ENCODE results near the gene RHOH.
A peak's percentile ranks its signal among the peaks of the same experiment; 100 is the strongest.
"Not testable (repeated sequence)": the region's sequence is repeated elsewhere in the genome, so short reads cannot be mapped to it uniquely, and the experiment has no call there.

RHOH gene, protein sequence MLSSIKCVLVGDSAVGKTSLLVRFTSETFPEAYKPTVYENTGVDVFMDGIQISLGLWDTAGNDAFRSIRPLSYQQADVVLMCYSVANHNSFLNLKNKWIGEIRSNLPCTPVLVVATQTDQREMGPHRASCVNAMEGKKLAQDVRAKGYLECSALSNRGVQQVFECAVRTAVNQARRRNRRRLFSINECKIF

DNA sequence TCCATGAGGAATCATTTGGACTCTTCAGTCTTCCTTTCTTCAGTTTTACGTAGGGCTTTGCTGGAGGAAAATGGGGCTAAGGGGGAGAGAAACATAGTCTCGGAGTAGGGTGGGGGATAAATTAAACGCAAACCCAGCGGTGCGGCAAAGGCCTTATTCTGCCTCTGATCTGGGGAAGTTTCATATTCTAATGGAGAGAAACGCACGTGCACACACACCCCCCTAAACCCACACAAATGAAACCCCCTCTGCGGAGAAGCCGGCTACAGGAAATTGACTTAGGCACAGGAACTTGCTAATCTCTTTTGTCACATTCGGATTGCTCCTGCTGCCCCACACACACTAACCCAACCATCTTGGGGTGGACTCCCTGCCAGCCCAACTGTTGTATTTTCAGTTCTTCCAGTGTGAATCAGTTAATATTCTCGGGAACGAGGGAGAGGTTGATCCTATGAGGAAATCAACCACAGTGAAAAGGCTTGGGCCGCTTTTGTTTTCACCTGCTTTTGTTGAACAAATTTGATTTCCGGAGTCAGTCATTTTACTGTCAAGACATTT is at the start of gene RHOH:
RHOH (plus strand) TSS at position 308 of the 558 bp plus-strand sequence. CDS start 46,356 bp downstream, outside the sequence.
- DNase-seq, result peak; percentile 77 to 80

DNA sequence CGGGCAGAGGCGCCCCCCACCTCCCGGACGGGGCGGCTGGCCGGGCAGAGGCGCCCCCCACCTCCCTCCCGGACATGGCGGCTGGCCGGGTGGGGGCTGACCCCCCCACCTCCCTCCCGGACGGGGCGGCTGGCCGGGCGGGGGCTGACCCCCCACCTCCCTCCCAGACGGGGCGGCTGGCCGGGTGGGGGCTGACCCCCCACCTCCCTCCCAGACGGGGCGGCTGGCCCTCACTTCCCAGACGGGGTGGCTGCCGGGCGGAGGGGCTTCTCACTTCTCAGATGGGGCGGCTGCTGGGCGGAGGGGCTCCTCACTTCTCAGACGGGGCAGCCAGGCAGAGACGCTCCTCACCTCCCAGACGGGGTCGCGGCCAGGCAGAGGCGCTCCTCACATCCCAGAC is 49.3 kb upstream of the RHOH start:
- DNase-seq, result not testable (repeated sequence)

DNA sequence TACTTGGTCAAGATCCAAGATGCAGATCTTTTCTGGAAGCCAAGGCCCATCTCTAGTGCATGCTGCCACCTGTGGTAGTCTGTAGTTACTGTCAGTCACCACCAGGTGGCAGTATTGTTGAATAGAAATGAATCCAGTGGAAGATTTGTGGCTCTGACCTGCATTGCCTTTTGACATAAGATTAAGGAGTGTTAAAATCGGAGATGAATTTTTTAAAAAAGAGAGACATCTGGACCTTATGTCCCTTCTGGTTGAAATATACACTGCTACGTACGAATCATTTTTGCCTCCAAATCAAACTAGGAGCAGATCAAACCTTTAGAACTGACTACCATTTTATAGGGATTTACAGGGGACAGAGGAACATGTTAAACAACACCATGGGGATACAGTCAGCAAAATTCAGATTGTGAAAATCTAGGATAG is 46.9 kb upstream of the RHOH start:
- DNase-seq, result peak; percentile 68 to 80

DNA sequence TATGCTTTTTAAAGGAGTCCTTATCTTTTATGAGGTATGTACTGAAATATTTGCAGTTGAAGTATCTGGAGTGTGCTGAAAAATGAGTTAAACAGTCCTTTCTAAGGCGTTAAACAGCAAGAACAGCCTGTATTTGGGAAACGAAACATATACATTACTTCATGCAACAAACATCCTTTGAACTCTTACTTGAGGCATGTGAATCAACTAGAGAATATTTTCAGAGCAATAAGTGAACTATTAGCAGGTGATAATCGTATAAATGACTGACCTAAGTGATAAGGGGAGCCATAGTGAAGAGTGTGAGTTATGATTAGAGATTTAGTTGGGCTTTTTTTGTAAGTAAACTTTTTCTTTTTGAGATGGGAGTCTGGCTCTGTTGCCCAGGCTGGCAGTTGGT is 45.9 kb upstream of the RHOH start:
- no peak for DNase-seq

DNA sequence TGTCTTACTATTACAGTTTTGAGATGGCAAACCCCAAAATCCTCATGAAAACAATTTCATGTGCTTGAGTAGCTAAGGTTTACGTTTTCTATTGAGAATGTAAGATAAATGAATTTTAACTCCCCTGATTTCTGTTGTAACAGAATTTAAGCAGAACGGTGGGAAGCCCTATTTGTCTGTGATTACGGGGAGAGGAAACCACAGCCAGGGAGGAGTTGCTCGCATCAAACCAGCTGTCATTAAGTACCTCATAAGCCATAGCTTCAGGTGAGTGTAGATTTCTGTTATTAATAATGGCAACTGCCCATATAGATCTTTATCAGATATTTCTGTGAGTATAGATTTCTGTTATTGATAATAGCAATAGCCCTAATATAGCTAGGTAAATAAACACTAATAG is 44.2 kb upstream of the RHOH start:
- peak; percentile 20 to 37 for DNase-seq

DNA sequence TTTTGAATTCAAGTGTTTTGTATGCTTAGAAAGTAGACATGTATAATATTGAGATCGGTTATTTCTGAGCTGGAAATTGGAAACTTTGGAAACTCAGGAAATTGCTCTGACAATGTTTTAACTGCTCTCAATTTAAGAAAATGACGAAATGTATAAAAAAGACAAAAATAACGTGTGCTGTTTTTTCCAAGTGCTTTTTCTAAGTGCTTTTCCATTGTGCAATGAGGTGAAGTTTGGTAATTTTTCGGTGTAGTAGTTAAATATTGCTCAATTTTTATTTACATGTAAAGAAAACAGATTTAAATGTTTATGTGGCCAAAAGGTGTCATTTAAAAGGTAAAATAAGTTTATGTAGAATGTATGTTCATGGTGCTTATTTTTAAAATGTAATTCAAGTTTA is 39.4 kb upstream of the RHOH start:
- DNase-seq, result no peak

DNA sequence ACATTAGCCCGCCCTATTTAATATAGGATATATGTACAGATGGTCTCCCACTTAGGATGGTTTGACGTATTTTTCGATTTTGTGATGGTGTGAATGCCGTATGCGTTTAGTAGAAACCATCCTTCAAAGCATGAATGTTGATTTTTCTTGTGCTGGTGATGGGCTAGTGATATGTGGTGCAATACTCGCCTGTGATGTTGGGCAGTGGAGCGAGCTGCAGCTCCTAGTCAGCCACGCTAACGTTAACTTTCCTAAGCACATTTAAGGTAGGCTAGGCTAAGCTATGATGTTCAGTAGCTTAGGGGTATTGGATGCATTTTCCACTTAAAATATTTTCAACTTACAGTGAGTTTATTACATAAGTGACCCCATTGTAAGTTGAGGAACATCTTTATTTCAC is 36.6 kb upstream of the RHOH start:
- DNase-seq, result no peak

DNA sequence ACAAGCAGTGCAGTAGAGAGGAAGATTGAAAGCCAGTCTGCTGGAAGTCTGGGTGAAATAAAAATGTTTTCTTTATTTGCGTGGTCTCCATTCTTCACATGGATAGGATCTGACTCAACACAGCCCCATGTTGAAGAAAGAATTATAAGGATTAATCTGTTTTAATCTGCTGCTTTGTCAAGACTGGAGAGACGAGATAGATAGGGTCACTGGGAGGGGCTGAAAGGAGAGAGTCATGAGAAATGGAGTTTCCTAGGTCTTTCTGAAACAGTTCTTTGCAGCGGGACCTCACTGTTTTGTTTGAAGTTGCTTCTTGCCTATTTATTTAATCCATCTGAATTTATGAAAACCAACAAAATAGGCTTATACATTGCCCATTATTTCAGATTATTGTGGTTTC is 32.4 kb upstream of the RHOH start:
- no peak for DNase-seq

DNA sequence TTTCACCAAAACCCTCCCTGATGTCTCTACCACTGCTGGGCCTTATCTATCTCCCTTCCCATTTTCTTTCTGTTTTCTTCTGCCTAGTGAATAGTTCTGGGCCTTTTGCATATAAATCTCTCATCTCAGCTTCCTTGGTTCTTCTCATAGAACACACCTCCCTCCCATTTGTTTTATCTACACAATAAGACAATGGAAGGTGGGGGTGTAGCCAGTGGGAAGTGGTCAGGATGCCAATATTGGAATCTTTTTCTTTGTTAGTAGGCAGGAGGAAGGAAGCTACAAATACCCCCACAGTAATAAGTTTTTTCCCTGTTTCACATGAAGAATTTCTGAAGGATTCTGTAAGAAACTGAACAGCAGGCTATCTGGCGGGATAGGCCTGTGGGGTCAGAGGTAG is 30.9 kb upstream of the RHOH start:
- no peak for DNase-seq

DNA sequence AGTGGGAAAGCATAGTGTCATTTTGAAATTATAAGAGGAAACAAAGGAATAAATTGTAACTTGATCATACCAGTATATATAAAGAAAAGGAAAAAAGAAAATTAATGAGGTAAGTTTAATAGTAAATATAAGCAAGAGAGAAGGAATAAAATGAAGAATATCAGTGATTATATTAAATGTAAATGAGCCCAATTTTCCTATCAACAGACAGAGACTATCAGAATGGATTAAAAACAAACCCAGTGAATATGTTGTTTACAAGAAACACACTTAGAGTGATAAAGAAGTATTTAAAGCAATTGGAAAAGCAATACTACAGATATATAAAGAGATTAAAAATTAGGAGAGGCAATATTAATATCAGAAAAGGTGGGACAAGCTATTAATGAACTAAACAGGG is 28.8 kb upstream of the RHOH start:
- DNase-seq, result no peak

DNA sequence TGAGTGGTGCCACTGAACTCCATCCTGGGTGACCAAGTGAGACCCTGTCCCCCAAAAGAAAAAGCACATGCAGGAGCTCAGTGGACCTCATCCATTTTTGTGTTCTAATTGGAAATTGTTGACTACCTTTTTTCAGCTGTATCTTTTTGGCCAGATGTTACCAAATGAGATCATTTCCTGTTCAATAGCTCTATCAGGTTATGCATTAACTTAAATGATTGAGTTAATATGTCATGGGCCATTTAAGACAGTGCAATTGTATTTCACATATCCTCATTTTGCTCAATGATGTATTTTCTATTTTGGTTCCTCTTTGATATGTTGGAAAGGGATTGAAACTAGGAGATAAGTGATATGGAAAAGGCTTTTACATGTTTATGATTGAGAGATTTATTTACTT is 26.2 kb upstream of the RHOH start:
- DNase-seq, result no peak

DNA sequence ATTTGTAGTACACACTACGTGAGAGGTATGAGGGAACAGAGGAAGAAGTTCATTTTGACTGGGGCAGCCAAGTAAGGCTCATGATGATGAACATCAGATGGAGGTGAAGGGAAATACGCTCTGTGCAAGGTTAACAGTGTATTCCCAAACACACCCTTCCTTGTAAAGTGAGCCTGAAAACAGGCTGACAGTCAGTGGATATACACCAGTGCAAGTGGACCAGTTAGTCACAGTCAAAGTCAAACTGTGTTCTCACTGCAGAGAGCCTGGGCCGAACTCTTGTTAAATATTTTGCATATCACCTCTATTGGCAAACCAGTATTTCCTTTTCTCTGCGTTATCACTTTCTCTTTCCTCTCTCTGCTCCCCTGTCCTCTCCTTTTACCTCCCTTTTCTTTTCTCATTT is 23.4 kb upstream of the RHOH start:
- DNase-seq, result no peak

DNA sequence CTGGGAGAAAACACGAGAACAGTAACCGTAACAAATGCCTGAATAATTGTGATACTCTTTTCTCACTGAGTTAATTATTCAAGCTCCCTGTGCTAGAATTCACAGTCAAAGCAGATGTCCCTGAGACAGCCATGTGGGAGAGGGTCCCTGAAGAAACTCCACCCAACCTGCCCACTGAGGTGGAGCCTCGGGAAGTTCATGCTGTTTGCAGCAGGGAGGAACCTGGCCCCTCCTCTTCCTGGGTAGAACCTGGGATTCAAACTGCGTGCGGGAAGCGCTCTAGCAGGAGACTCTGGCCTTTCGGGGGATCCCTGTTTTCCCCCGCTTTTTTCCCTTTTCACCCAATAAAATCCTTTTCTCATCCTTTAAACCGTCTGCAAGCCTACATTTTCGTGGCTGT is 20.2 kb upstream of the RHOH start:
- DNase-seq, result no peak

DNA sequence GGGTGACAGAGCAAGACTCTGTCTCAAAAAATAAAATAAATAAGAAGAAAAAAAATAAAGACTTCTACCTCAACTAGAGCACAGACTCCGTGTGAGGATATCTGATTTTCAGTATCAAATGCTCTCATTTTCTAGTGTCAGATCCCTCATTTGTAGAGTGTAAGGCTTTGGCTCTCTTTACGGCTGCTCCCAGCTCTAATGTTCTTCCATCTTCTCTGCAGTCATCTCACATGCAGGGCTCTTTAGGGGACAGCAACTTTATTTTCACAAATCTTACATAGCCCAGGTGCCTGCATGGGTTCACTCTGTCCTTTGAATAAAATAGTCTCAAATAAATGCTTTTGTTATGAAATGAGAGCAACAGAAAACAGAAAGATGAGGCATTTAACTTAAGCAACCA is 19.2 kb upstream of the RHOH start:
- DNase-seq, result no peak

DNA sequence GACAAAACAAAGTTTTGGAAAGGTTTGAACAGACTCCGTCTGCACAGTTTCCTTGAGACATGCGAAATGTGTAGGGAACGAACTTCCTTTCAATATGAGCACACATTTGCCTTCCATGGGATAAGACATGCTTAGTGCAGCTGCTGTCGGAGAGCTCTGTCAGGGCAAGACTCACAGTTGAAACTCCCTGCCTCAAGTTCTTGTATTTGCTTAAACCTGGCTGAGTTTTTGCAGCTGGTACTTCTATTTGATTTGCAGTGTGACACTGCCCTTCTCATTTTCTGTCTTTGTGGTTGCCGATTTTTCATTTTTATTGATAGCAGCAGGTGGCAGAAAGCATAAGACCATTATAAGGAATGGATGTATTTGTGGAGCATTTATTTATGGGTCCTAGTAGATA is 18.2 kb upstream of the RHOH start:
- no peak for DNase-seq

DNA sequence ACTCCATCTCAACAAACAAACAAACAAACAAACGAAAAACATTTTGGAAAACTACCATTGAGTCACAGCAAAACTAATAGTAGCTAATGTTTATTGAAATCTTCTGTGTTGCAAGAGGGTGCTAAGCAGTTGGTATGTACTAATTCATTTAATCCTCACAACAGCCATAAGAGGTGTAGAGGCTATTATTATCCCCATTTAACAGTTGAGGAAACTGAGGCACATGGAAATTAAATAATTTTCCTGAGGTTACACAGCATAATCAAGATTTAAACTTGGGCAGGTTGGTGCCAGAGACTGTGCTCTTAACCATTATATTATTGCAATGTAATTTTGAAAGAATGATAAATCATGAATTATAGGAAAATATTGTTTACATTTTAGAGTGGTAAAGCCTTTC is 17.5 kb upstream of the RHOH start:
- no peak for DNase-seq

DNA sequence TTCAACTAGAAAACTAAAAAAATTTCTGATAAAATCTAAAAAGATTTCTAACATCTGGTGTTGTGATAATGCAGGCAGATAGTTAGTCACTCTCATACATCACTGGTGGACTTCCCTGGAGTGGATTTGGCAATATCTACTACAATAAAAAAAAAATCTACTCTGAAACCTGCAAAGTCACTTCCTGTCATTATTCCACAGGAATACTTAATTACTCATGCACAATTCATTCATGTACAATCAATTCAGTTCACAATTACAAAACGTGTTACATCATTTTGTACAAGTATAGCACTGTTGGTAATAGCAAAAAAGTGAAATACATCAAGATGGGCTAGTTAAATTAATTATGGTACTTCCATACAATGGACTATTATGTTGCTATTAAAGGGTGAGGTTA is 16.5 kb upstream of the RHOH start:
- DNase-seq, result no peak

DNA sequence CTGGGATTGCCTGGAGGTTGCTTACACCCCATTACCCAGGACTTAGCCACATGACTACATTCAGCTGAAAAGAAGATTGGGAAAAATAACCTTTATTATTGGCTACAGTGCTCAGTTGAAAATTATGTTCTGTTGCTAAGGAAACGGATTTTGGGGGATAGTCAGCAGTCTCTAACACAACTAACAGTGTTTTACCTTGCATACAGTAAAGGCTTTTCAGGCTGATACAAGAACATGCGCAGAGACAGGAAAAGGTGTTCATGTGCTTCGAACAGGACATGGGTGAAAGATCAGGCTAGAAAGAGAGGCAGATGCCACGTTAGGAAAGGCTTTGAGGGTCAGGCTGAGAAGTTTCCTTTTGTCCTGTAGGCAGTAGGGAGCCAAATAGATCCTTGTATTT is 14.8 kb upstream of the RHOH start:
- DNase-seq, result no peak

DNA sequence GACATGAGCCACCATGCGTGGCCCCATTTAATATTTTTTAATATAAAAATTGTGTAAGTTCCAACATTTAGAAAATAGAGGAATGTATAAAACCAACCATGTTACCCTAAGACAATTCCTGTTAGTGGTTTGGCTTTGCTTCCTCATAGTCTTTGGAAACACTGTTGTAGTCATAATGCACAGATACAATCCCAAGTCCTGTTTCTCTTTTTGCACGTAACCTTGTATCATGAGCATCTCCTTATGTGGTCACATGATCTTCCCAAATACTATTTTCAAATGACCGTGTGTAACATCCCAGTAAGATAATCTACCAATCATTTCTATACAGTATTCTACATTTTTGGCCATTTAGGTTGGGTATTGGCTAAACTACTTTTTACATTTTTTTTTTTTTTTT is 13.9 kb upstream of the RHOH start:
- no peak for DNase-seq

DNA sequence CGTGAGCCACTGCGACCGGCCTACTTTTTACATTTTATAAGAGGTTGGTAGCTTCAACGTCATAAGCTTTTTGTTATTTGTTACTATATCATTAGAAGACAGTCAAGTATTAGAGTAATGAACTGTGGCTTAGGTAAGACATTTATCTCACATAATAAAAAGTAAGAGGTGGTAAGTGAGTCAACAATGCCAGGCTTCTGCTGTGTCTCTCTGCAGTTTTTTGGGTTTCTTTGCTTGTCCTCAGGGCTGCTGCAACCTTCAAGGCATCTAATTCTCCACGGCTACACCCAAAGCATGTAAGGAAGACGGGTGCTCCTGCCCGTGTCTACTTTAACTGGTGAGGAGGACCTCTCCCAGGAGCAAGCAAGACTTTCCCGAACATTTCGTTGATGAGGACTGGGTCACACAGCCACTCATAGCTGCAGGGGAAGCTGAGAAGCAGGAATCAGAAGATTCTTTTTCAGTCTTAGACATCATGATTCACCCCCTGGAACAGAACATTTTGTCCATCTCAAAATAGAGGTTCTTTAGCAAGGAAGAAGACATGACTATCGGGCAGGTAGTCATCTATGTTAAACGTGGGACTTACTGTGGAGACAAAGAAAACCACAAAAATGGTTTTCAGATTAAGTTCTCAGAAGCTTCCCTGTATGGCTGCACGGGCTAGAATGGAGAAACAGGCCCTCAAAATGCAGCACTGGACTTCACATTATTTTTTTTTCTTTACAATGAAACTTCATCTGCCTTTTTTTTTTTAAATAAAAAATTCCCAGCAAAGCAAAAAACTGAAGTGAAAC is 13.0 kb upstream of the RHOH start:
- no peak for DNase-seq

DNA sequence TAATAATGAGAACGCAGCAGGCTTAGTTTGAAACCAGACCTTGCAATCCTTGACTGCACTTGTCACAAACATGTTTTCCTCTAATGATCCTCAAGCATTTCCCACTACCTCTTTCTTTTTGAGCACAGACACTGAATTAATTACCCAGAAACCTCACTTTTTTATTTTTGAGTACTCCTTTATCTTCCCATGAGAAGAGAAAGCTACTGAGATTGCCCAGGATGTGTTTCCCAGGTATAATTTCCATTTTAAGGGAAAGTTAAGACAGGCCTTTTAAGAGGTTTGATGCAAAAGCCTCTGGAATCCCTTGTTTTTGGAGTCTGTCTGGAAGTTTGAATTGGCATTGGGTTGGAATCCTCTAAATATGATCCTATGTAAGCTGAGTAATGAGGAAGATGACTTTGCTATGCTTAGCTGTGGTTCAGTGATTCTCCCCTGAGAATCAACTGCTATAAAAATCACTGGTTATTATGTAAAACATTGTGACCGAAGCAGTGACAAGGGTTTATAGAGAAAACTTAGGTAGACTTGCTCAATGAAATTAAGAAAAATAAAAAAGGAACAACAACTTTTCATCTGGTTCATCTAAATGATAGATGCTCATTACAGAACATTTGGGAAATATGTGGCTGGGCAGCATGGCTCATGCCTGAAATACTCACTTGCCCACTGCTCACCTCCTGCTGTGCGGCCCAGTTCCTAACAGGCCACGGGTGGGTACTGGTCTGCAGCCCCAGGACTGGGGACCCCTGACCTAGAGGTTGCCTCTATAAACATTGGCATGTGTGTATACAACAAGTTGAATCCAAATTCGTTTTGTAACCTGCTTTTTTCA is 10.8 kb upstream of the RHOH start:
- no peak for DNase-seq

DNA sequence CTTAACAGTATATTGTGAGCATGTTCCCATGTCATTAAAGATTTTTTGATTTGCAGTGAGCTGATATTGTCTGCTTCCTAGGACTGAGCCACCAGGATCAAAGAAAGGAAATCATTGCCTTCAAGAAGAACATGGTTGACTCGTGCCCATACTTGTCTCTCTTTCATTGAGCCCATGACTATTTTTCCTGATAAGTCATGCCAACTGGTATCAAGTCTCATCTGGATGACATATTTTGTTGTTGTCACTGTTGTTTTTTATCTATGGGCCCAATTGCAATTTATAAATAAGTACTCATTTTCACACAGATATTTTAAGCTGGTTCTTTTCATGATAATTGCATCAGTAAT is 10.2 kb upstream of the RHOH start:
- DNase-seq, result no peak

DNA sequence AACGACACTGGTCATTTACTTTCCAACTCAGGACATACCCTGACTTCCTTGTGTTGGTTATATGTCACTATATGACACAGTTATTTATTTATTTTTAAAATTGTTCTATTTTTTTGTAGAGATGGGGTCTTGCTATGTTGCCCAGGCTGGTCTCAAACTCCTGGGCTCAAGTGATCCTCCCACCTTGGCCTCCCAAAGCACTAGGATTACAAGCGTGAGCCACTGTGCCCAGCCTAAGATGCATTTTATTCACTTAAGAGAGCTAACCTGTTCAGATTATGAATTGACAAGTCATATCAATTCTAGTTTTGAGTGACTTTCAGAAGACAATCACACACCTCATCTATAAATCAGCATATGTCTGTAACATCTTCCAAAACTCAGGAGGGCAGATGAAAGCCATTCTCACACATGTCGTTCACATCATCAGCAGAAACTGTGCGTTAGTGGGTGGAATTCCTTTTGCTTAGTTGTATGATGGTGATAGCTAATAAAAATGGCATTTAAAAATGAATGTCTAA is 9.4 kb upstream of the RHOH start:
- DNase-seq, result no peak

DNA sequence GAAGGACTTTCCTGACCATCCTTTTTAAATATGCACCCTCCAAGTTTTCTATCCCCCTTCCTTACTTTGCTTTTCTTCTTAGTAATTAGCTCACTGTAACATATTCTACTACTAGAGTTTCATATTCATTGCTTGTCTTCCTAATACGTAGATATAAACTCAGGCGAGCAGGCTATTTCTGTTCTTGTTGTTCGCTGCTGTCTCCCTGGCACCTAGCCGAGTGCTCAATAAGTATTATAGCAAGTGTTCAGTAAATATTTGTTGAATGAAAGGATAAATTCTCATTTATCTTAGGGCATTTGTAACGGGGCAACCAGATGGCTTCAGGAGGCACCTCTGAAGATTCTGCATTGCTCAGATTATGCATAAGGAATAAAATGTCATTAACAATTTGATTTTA is 6.8 kb upstream of the RHOH start:
- DNase-seq, result no peak

All from activated CD4-positive, alpha-beta T cell treated with anti-CD3 and anti-CD28 coated beads for 4 hours (primary cell).